GM21528 (cell line): ENCODE measurements around the gene CHD5.

Experiments used
- ATAC-seq: cut with Tn5 transposase; IDR thresholded peaks from one replicate; pipeline ENCODE4 v1.9.1; 2021; ENCODE audit warnings: mild to moderate bottlenecking, moderate library complexity; ENCODE audit not compliant: unreplicated experiment, low FRiP score

The CHD5 gene

DNA sequence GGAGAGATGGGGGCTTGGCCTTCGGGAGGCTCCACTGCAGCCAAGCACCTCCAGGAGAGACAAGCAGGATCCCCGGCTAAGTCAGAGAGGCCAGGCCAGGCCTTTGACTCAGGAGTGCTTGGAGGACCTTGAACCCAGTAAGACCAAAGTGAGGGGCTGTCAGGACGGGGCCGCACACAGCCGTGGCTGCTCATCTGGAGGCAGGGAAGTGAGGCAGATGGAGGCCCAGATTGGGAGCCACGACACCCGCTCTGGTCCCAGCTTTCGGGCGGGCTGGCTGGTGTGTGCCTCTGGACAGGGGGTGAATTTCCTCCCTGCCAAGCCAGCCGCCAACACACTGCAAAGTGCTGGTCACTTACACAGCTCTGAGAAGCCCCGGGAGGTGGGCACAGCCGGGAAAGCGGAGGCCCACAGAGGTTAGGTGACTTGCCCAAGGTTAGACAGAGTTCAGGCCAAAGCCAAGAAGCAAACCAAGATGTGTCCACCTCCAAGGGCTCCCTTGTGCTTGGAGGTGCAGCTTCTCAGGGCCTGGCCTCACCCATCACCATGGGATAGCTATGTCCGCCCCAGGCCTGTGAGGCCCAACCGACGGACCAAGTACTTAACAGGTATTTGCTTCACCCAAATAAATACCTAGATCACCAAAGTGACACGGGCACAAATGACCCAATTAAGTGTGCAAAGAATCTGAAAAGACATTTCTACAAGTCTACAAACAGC is 58.3 kb downstream of the CHD5 start:
- no peak for ATAC-seq

DNA sequence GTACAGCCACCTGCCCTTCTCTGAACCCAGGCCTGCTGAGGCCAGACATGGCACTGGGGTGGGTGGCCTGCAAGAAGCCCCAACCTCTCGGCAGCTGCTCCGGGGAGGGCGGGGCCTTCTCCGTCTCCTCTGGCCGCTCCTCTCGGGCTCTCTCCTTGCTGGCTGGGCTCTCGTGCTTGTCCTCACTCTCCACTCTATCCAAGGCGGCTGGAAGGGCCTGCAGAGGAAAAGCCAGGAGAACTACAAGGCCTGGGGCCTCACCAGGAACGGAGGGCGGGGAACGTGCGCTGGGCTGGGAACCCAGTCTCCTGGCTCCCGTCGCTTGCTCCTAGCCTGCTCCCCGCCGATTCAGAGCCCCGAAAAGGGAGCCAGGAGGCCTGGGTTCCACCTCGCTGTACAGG is 59.1 kb downstream of the CHD5 start:
- ATAC-seq, result no peak

GRCh38 chr1:6118415-6118814 is 61.7 kb downstream of the CHD5 start:
- ATAC-seq, result no peak

GRCh38 chr1:6117624-6118023 is 62.5 kb downstream of the CHD5 start:
- no peak for ATAC-seq

DNA sequence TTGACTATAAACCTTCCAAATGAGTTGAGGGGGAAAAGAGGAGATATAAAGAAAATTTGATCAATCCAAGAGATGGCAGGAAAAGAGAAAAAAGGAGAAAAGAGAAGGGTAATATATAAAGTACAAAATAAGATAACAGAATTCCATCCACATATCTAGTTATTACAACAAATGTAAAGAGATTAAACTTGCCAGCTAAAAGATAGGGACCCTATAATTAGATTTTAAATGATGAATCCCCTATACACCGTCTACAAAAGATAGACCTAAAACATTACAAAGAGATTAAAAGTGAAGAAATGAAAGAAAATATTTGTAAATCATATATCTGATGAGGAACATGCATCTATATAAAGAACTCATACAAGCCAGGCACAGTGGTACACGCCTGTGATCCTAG is 63.1 kb downstream of the CHD5 start:
- no peak for ATAC-seq

GRCh38 chr1:6116137-6116536 is 64.0 kb downstream of the CHD5 start:
- ATAC-seq, result no peak

- no peak for ATAC-seq
Measured at GRCh38 chr1:6113745-6114144, 66.4 kb downstream of the CHD5 start.

- ATAC-seq, result no peak
Measured at GRCh38 chr1:6113116-6113515, 67.0 kb downstream of the CHD5 start.

DNA sequence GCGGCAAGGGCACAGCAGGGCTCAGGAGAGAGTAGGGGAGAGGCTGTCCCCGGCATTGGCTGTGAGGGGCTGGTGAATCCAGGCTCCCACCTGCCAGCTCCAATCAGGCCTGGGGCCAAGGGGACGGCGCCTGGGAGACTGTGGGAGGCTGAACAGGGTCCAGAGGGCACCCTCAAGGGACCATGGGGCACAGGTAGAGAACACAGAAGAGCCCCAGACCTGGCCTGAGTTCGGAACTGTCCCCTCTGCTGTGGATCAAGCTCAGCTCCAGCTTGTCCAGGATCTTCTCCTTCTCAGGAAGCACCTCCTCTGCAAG is 67.5 kb downstream of the CHD5 start:
- ATAC-seq, result no peak

- no peak for ATAC-seq
Measured at GRCh38 chr1:6111991-6112689, 68.0 kb downstream of the CHD5 start.

DNA sequence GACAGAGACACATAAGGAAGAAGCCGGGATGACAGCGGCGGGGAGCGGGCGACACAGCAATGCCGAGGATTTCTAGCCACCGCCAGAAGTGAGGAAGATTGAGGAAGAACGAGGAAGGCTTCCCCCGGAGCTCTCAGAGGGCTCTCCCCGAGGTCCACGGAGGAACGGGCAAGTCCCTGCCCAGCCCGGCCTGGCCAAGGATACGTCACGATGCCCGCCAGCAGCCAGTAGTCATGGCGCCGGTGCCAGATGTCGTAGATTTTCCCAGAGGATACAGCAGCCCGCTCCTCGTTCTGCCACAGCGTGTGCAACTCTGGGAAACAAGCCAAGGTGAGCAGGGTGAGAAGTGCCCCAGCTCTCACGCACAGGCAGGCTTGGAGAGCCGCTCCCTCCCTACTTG is 68.5 kb downstream of the CHD5 start:
- no peak for ATAC-seq

DNA sequence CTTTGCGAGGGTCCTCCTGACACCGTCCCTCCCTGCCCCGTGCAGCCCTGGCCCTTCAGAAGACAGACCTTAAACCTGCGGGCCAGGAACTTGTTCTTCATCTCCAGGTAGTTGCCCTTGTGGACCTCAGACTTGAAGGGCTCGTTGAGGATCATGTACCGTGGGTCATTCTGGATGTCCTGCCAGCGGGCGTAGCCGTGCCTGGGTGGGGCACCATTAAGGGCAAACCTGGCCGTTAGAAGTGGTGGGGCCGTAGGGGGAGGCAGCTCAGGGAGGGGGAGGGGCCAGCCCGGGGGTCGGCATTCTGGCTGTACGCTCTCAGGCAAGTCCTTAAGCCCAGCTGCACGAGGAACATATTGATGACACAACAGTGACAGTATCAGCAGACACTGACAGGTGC is 69.8 kb downstream of the CHD5 start:
- ATAC-seq, result no peak

- ATAC-seq, result no peak
Measured at GRCh38 chr1:6109688-6110087, 70.4 kb downstream of the CHD5 start.

- no peak for ATAC-seq
Measured at GRCh38 chr1:6108937-6109614, 71.0 kb downstream of the CHD5 start.

- ATAC-seq, result no peak
Measured at GRCh38 chr1:6108476-6108875, 71.6 kb downstream of the CHD5 start.

DNA sequence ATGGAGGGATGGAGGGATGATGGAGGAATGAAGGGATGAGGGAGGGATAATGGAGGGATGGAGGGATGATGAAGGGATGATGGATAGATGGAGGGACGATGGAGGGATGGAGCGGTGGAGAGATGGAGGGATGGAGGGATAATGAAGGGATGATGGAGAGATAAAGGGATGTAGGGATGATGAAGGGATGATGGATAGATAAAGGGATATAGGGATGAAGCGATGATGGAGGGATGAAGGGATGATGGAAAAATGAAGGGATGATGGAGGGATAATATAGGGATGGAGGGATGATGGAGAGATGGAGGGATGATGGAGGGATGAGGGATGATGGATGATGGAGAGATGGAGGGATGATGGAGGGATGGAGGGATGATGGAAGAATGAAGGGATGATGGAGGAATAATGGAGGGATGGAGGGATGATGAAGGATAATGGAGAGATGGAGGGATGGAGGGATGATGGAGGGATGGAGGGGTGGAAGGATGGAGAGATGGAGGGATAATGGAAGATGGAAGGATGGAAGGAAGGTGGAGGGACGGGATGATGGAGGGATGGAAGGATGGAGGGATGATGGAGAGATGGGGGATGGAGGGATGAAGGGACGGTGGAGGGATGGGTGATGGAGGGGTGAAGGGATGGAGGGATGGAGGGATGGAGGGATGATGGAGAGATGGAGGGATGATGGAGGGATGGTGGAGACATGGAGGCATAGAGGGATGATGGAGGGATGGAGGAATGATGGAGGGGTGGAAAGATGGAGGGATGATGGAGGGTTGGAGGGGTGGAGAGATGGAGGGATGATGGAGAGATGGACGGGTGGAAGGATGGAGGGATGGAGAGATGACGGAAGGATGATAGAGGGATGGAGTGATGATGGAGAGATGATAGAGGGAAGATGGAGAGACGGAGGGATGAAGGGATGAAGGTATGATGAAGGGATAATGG is 72.4 kb downstream of the CHD5 start:
- no peak for ATAC-seq

- no peak for ATAC-seq
Measured at GRCh38 chr1:6106977-6107376, 73.1 kb downstream of the CHD5 start.

DNA sequence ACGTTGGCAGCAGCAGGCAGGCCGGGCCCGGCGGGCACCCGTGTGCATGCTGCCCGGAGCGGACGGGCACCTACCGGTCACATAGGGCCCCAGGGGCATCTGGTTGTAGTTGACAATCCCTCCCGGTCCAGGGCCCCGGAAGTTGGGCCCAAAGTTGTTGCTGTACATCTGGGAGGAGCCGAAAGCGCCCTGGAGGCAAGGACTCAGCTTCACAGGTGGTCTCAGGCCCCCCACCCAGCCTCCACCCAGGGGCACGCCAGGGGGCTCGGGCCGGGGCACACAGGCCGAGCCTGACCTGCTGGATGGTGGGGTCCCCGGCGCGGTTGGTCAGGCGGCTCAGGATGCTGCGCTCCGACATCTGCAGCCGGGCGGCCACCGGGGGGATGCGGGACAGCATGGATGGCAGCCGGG is 73.8 kb downstream of the CHD5 start:
- no peak for ATAC-seq

- ATAC-seq, result no peak
Measured at GRCh38 chr1:6105763-6106162, 74.4 kb downstream of the CHD5 start.

GRCh38 chr1:6105218-6105679 is 74.9 kb downstream of the CHD5 start:
- no peak for ATAC-seq

GRCh38 chr1:6104631-6105030 is 75.5 kb downstream of the CHD5 start:
- ATAC-seq, result no peak
